ENCODE data around the gene GIPC3. TPM values are rescaled to one million over a fixed set of nuclear protein-coding genes. Genes with fewer than 3 reads are reported as not detected.

GIPC3 gene
- total RNA-seq, 4 donors from 2014 or later: 0.66 to 4.5 (median 1.7) TPM

DNA sequence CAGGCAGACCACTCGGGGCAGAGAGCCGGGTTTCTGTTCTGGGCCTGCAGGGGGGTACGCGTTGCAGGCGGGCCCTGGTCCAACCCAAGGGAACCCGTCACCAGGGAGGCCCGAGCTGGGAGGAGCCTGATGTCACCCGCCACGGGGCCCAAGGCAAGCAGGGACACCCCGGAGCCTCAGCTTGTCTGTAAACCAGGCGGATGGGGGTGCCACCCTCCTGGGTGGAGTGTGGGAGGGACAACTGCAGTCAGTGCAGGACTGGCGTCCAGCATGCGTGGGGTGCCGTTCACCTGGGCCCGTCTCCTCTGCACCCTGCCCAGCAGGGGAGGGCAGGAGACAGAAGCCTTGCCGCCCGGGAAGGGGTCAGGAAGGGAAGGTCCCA, 34.3 kb downstream of the GIPC3 start:
- TF ChIP-seq, protein P1, sequence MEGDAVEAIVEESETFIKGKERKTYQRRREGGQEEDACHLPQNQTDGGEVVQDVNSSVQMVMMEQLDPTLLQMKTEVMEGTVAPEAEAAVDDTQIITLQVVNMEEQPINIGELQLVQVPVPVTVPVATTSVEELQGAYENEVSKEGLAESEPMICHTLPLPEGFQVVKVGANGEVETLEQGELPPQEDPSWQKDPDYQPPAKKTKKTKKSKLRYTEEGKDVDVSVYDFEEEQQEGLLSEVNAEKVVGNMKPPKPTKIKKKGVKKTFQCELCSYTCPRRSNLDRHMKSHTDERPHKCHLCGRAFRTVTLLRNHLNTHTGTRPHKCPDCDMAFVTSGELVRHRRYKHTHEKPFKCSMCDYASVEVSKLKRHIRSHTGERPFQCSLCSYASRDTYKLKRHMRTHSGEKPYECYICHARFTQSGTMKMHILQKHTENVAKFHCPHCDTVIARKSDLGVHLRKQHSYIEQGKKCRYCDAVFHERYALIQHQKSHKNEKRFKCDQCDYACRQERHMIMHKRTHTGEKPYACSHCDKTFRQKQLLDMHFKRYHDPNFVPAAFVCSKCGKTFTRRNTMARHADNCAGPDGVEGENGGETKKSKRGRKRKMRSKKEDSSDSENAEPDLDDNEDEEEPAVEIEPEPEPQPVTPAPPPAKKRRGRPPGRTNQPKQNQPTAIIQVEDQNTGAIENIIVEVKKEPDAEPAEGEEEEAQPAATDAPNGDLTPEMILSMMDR (IDR thresholded peaks at IDR 0.05; ENCODE audit: low read depth): no peak

DNA sequence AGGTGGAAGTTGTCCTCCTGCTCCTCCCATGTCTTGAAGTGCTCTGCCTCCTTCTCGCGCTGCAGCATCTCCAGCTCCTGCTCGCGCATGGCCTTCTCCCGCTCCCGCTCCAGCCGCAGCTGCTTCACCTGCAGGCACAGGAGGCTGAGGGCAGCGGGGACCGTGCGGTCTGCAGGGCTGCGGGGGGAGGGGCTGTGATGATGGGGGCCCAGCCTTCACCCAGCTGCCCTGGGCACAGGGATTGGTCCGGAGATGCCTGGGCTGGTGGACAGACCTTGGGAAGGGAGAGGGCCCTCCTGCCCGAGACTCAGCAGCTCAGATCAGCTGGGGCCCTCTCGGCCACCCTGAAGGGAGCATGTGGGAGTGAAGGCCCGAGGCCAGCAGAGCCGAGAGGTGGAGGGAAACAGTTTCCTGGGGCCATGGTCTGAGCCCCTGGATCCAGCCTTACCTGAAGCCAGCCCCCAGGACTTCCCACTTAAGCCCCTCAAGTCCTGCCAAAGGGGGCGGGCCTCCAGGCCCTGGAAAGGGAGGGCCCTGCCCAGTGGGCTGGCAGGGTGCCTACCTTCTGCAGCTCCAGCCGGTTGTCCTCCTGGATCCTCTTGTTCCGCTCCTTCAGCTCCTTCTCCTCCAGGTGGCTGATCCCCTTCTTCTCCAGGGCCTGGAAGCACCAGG, 35.0 kb downstream of the GIPC3 start:
- TF ChIP-seq, protein P1 (IDR thresholded peaks at IDR 0.05; ENCODE audit: low read depth): no peak

DNA sequence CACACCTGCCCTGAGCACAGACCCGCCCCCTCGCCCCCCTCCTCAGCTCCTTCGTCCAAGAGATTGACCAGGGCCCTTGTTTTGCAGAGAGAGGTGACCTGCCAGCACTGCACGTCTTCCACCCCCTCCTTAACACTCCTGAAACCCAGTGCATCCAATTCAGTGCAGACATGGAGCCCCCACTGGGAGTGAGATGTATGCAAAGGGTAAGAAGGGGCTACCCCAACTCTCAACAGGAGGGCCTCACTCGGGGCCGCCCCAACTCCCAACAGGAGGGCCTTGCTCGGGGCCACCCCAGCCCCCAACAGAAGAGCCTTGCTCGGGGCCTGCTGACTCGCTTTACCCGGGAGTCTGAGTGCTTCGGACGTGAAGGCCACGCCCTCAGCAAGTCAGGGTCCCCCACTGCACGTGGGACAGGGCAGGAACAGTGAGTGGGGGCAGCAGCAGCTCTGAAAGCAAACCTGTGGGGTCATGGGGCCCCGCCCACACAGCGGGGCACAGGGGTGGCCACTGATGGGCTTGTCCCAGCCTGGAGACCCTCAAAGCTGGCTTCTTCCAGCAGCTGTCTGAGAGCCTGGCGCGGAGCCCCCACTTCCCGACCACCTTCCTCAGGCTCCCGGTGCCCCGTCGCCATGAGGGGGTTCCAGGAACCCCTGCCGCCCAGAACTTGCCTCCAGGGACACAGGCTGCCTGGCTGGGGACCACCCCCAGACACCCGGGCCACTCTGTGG, 35.7 kb downstream of the GIPC3 start:
- TF ChIP-seq, protein P1 (IDR thresholded peaks at IDR 0.05; ENCODE audit: low read depth): no peak

DNA sequence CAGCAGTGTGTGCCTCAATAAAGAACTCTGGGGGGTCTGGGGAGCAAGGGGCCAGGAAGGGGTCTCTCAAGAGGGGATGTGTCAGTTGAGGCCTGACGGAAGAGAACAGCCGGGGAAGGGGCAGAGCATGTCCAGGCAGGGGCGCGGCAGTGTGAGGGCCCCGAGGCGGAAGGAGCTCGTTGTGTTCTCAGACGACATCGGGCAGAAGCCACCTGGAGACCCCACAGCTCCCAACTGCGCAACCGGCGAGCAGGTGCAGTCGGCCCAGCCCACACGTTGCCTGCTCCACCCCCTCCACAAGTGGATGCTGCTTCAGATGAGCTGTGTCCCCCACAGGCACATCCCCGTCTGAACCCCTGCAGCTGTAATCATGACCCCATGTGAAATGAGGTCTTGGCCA, 36.4 kb downstream of the GIPC3 start:
- TF ChIP-seq, protein P1 (IDR thresholded peaks at IDR 0.05; ENCODE audit: low read depth): no peak

DNA sequence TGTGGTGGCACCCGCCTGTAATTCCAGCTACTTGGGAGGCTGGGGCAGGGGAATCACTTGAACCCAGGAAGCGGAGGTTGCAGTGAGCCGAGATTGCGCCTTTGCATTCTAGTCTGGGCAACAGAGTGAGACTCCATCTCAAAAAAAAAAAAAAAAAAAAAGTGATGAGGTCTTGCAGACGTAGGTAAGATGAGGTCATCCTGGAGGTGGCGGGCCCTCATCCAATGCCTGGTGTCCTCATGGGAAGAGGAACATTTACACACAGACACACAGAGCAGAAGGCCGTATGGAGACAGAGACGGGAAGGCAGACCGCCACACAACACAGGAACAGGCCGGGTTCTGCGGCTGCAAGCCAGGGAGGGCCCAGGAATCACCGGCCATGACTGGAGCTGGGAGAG, 36.9 kb downstream of the GIPC3 start:
- TF ChIP-seq, protein P1 (IDR thresholded peaks at IDR 0.05; ENCODE audit: low read depth): no peak

DNA sequence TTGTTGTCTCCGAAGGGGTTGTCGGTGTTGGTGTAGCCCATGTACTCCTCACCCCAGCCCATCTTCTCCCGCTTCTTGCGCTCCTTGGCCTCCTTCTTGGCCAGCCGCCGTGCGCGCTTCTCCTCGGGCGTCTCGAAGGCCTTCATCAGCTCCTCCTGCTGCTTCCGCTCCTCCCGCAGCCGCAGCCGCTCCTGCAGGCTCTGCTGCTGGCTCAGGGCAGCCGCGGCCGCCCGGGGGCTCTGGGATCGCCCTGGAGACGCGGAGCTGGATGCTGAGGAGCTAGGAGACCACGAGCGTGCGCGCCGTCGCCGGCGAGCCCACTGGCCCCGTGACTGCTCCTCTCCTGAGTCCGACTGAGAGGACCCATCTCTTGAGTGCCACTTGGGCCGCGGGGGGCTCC, 38.4 kb downstream of the GIPC3 start:
- TF ChIP-seq, protein P1 (IDR thresholded peaks at IDR 0.05; ENCODE audit: low read depth): no peak

DNA sequence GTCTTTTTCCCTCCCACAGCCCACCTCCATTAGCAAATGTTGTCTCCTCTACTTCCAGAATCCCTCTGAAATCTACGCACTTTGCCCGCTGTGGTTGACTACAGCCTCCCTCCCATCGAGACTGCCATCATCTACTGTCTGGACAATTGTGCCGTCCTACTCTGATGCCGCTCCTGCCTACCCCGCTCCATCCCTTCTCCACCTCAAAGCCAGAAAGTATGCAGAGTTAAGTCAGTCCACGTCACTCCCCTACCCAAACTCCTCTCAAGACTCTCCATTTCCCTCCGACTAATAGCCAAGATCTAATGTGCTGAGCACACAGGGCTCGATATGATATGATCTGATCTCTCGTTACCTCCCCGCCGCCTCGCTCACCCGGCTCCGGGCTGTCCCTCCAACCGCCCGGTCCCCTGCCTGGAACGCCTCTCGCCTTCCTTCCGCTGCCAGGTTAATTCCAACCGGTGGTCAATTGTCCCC, 40.8 kb downstream of the GIPC3 start:
- TF ChIP-seq, protein P1 (IDR thresholded peaks at IDR 0.05; ENCODE audit: low read depth): no peak

Measured in subcutaneous adipose tissue (tissue), 4 donors.